Measurements from ENCODE around the gene ZNF543. TPM values are rescaled to one million over a fixed set of nuclear protein-coding genes. Genes with fewer than 3 reads are reported as not detected.

Gene ZNF543
- total and polyA plus RNA-seq, 4 donors: 1.3 to 15.4 (median 3.3) TPM

DNA sequence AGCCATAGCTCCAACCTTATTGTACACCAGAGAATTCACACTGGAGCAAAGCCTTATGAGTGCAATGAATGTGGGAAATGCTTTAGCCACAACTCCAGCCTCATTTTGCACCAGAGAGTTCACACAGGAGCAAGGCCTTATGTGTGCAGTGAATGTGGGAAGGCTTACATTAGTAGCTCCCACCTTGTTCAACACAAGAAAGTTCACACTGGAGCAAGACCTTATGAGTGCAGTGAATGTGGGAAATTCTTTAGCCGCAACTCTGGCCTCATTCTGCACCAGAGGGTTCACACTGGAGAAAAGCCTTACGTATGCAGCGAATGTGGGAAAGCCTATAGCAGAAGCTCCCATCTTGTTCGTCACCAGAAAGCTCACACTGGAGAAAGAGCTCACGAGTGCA is 37.1 kb downstream of the ZNF543 start:
- no peak overlapping the region for H3K27ac ChIP-seq (ENCODE audit: low read depth in 1 of 2, low read length in 1 of 2)
- H3K27me3 ChIP-seq (ENCODE audit: control insufficient read depth in 3 of 3, insufficient read depth in 3 of 3, low read length in 2 of 3): no peaks in the 10 kb centered on the region
- peaks cover 23 to 53% (median 38%) of the 10 kb centered on the region in 4 donors for H3K36me3 ChIP-seq (ENCODE audit: control insufficient read depth in 4 of 4, insufficient read depth in 4 of 4, low read length in 4 of 4)
- H3K4me3 ChIP-seq: no peak overlapping the region
- 99% methylated on average over 5 of the region's 5 CpGs for WGBS, 2 donors
- no peak overlapping the region for H3K9ac ChIP-seq (ENCODE audit: insufficient read depth in 1 of 2, low read length in 2 of 2)
- ATAC-seq (ENCODE audit: insufficient read depth, low FRiP score) (no peak), DNase-seq (no peak)
- H3K9me3 ChIP-seq (ENCODE audit: control insufficient read depth in 4 of 4, insufficient read depth in 3 of 4, low read length in 3 of 4): peaks cover 0 to 52% (median 0%) of the 10 kb centered on the region in 4 donors
- TF ChIP-seq, protein P1, sequence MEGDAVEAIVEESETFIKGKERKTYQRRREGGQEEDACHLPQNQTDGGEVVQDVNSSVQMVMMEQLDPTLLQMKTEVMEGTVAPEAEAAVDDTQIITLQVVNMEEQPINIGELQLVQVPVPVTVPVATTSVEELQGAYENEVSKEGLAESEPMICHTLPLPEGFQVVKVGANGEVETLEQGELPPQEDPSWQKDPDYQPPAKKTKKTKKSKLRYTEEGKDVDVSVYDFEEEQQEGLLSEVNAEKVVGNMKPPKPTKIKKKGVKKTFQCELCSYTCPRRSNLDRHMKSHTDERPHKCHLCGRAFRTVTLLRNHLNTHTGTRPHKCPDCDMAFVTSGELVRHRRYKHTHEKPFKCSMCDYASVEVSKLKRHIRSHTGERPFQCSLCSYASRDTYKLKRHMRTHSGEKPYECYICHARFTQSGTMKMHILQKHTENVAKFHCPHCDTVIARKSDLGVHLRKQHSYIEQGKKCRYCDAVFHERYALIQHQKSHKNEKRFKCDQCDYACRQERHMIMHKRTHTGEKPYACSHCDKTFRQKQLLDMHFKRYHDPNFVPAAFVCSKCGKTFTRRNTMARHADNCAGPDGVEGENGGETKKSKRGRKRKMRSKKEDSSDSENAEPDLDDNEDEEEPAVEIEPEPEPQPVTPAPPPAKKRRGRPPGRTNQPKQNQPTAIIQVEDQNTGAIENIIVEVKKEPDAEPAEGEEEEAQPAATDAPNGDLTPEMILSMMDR (IDR thresholded peaks at IDR 0.05; ENCODE audit: control extremely low read depth, extremely low read depth): no peak
- H3K4me1 ChIP-seq (ENCODE audit: control insufficient read depth in 5 of 5, insufficient read depth in 5 of 5, low read length in 5 of 5): peaks cover 3 to 9% (median 5%) of the 10 kb centered on the region in 5 donors

DNA sequence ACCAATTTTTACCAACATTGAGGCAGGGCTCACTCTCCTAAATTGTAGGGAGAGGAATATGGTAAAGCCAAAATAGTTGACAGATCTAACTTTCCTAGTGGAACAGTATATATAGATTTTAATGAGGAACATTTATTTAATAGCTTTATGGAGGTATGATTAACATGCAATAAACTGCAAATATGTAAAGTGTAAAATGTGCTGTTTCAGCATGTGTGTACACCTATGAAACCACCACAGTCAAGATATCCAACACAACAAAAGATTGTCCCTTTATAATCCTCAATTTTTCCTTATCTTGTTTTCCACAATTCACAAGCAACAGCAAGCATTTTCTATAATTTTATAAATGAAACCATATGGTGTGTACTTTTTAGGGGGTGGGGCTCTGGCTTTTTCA is 39.0 kb downstream of the ZNF543 start:
- Histone ChIP-seq H3K9ac (ENCODE audit: insufficient read depth in 1 of 2, low read length in 2 of 2) (no peak overlapping the region), H3K27me3 (ENCODE audit: control insufficient read depth in 3 of 3, insufficient read depth in 3 of 3, low read length in 2 of 3) (no peaks in the 10 kb centered on the region), H3K27ac (ENCODE audit: low read depth in 1 of 2, low read length in 1 of 2) (no peak overlapping the region), H3K4me3 (no peak overlapping the region), H3K36me3 (ENCODE audit: control insufficient read depth in 4 of 4, insufficient read depth in 4 of 4, low read length in 4 of 4) (peaks cover 23 to 45% (median 36%) of the 10 kb centered on the region in 4 donors), H3K9me3 (ENCODE audit: control insufficient read depth in 4 of 4, insufficient read depth in 3 of 4, low read length in 3 of 4) (peaks cover 0 to 43% (median 0%) of the 10 kb centered on the region in 4 donors), H3K4me1 (ENCODE audit: control insufficient read depth in 5 of 5, insufficient read depth in 5 of 5, low read length in 5 of 5) (peaks cover 0 to 6% (median 3%) of the 10 kb centered on the region in 5 donors)
- TF ChIP-seq, protein P1 (IDR thresholded peaks at IDR 0.05; ENCODE audit: control extremely low read depth, extremely low read depth): no peak
- DNase-seq (no peak), ATAC-seq (ENCODE audit: insufficient read depth, low FRiP score) (no peak)

DNA sequence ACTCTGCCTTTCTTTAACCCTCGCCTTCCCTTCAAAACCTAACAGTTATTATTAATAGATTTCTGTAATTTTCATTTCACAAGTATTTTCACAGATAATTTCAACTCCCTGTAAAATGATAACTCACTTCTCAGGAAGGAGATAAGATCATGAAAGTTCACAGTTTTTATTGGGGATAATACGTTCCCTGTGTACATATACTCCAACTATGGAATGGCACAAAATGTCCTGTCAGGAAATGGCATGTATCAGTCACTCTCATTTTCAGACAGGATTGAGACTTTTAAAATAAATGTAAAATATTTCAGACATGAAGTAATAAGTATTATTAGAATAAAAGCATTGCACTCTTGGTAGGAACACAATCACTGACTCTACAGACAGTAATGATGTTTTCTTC is 42.1 kb downstream of the ZNF543 start:
- Histone ChIP-seq H3K4me1 (ENCODE audit: control insufficient read depth in 5 of 5, insufficient read depth in 5 of 5, low read length in 5 of 5) (peaks cover 0 to 7% (median 3%) of the 10 kb centered on the region in 5 donors), H3K9me3 (ENCODE audit: control insufficient read depth in 4 of 4, insufficient read depth in 3 of 4, low read length in 3 of 4) (peaks cover 0 to 23% (median 0%) of the 10 kb centered on the region in 4 donors), H3K27ac (ENCODE audit: low read depth in 1 of 2, low read length in 1 of 2) (peak overlapping the region; percentile 74 to 89), H3K4me3 (no peak overlapping the region), H3K36me3 (ENCODE audit: control insufficient read depth in 4 of 4, insufficient read depth in 4 of 4, low read length in 4 of 4) (peaks cover 5 to 15% (median 12%) of the 10 kb centered on the region in 4 donors), H3K9ac (ENCODE audit: insufficient read depth in 1 of 2, low read length in 2 of 2) (peak overlapping the region; percentile 85 to 89), H3K27me3 (ENCODE audit: control insufficient read depth in 3 of 3, insufficient read depth in 3 of 3, low read length in 2 of 3) (no peaks in the 10 kb centered on the region)
- WGBS, 2 donors: 72 to 76% methylated on average over 2 of the region's 2 CpGs
- ATAC-seq (ENCODE audit: insufficient read depth, low FRiP score) (no peak), DNase-seq (peak in 1 of 3 donors; percentile 9)
- TF ChIP-seq, protein P1 (IDR thresholded peaks at IDR 0.05; ENCODE audit: control extremely low read depth, extremely low read depth): no peak
